BLaER1 treated with 17β-estradiol and CSF1 and Interleukin-3, amounts not matched to agents 10 nM and 100 nM (cell line): Measurements from ENCODE around the gene TTC29.

Source experiments
- H3K27ac ChIP-seq, 11 experiments: shearing (Covaris generic); formaldehyde crosslinking; 2 replicates each; pipeline ENCODE4 v1.8.1; 2022
- H3K27me3 ChIP-seq, 11 experiments: shearing (Covaris generic); formaldehyde crosslinking; 2 replicates each; pipeline ENCODE4 v1.8.1; 2022
- H3K36me3 ChIP-seq, 11 experiments: shearing (Covaris generic); formaldehyde crosslinking; 2 replicates each; pipeline ENCODE4 v1.8.1; 2022
- H3K4me1 ChIP-seq, 10 experiments: shearing (Covaris generic); formaldehyde crosslinking; 2 replicates each; pipeline ENCODE4 v1.8.1; 2022
- H3K4me2 ChIP-seq, 11 experiments: shearing (Covaris generic); formaldehyde crosslinking; 2 replicates each; pipeline ENCODE4 v1.8.1; 2022
- H3K4me3 ChIP-seq, 10 experiments: shearing (Covaris generic); formaldehyde crosslinking; 2 replicates each; pipeline ENCODE4 v1.8.1; 2022
- H3K9ac ChIP-seq, 11 experiments: shearing (Covaris generic); formaldehyde crosslinking; 2 replicates each; pipeline ENCODE4 v1.8.1; 2022
- H3K9me3 ChIP-seq, 11 experiments: shearing (Covaris generic); formaldehyde crosslinking; replicated peaks in 1 of 11; 2 replicates each; pipeline ENCODE4 v1.8.1; 2022
- H4K20me1 ChIP-seq, 11 experiments: shearing (Covaris generic); formaldehyde crosslinking; 2 replicates each; pipeline ENCODE4 v1.8.1; 2022
- Cebpa-rat ChIP-seq, 11 experiments: shearing (Covaris generic); IDR thresholded peaks; 2 replicates each; pipeline ENCODE4 v1.8.1; 2022

Gene TTC29

GRCh38 chr4:146945556-146946374 is at the start of gene TTC29:
Gene TTC29, minus strand, starts transcription at chr4:146945864. Its CDS starts 5,969 bp downstream, at chr4:146939895.
- Histone ChIP-seq H3K27ac (peak within 1 kb of the TSS in 1 of 11 experiments; percentile 32; a peak in 1 of 22 replicates), H3K4me3 (peak within 1 kb of the TSS; percentile 49 to 75 (median 60)), H3K9me3 (no peaks in the 10 kb centered on the region), H3K27me3 (no peaks in the 10 kb centered on the region), H3K4me2 (peak within 1 kb of the TSS; percentile 80 to 98 (median 89)), H3K9ac (peak within 1 kb of the TSS; percentile 25 to 67 (median 52); a peak in 15 of 22 replicates), H3K4me1 (peaks cover 10 to 23% (median 17%) of the 10 kb centered on the region in 10 experiments), H3K36me3 (no peaks in the 10 kb centered on the region), H4K20me1 (peaks cover 0 to 4% (median 0%) of the 10 kb centered on the region in 11 experiments; a peak in 2 of 22 replicates)
- no peak for TF ChIP-seq Cebpa-rat (IDR thresholded peaks at IDR 0.05)

GRCh38 chr4:146981651-146982050 is 36.0 kb upstream of the TTC29 start:
- no peak overlapping the region for H3K27ac ChIP-seq
- H3K4me1 ChIP-seq: peaks cover 0 to 4% (median 0%) of the 10 kb centered on the region in 10 experiments; a peak in 3 of 20 replicates
- no peak for TF ChIP-seq Cebpa-rat (IDR thresholded peaks at IDR 0.05)
- no peaks in the 10 kb centered on the region for H3K9me3 ChIP-seq
- H3K36me3 ChIP-seq: no peaks in the 10 kb centered on the region
- H3K4me3 ChIP-seq: no peak overlapping the region
- H3K27me3 ChIP-seq: no peaks in the 10 kb centered on the region
- H4K20me1 ChIP-seq: no peaks in the 10 kb centered on the region
- H3K4me2 ChIP-seq: no peak overlapping the region
- no peak overlapping the region for H3K9ac ChIP-seq

- Histone ChIP-seq H3K4me1 (peaks cover 0 to 7% (median 0%) of the 10 kb centered on the region in 10 experiments; a peak in 3 of 20 replicates), H3K27me3 (no peaks in the 10 kb centered on the region), H3K9ac (no peak overlapping the region), H4K20me1 (no peaks in the 10 kb centered on the region), H3K4me3 (no peak overlapping the region), H3K27ac (no peak overlapping the region), H3K36me3 (no peaks in the 10 kb centered on the region), H3K4me2 (no peak overlapping the region), H3K9me3 (no peaks in the 10 kb centered on the region)
- no peak for TF ChIP-seq Cebpa-rat (IDR thresholded peaks at IDR 0.05)
Measured at GRCh38 chr4:146978641-146979040, 33.0 kb upstream of the TTC29 start.

- Histone ChIP-seq H3K4me3 (no peak overlapping the region), H4K20me1 (no peaks in the 10 kb centered on the region), H3K4me1 (peaks cover 0 to 7% (median 0%) of the 10 kb centered on the region in 10 experiments; a peak in 3 of 20 replicates), H3K27me3 (no peaks in the 10 kb centered on the region), H3K9me3 (no peaks in the 10 kb centered on the region), H3K9ac (no peak overlapping the region), H3K36me3 (no peaks in the 10 kb centered on the region), H3K4me2 (peak overlapping the region in 1 of 11 experiments; percentile 19; a peak in 2 of 22 replicates), H3K27ac (no peak overlapping the region)
- TF ChIP-seq Cebpa-rat (IDR thresholded peaks at IDR 0.05): no peak
Measured at GRCh38 chr4:146976145-146976544, 30.5 kb upstream of the TTC29 start.

DNA sequence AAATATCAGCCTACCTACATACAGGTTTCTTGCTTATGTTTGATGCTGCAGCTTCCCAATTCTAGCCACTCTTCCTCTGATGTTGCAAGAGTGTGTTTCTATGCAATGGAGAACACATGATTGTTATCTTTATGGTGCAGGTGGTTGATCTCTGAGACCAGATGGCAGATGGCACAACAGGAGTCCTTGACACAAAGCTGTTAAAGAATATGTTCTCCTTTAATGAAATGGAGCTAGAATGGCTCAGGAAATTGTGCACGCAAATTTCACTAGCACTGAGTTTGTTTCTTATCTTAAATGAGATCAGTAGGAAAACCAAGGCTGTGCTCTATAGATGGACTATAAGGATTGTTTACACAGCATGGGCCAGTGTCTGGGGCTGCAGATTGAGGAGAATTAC is 29.9 kb upstream of the TTC29 start:
- no peak for TF ChIP-seq Cebpa-rat (IDR thresholded peaks at IDR 0.05)
- peaks cover 0 to 7% (median 0%) of the 10 kb centered on the region in 10 experiments; a peak in 3 of 20 replicates for H3K4me1 ChIP-seq
- H3K27ac ChIP-seq: no peak overlapping the region
- no peak overlapping the region for H3K4me3 ChIP-seq
- no peaks in the 10 kb centered on the region for H3K36me3 ChIP-seq
- H3K27me3 ChIP-seq: no peaks in the 10 kb centered on the region
- H4K20me1 ChIP-seq: no peaks in the 10 kb centered on the region
- H3K9me3 ChIP-seq: no peaks in the 10 kb centered on the region
- no peak overlapping the region for H3K9ac ChIP-seq
- no peak overlapping the region for H3K4me2 ChIP-seq

GRCh38 chr4:146975036-146975435 is 29.4 kb upstream of the TTC29 start:
- H3K9me3 ChIP-seq: no peaks in the 10 kb centered on the region
- H3K4me3 ChIP-seq: no peak overlapping the region
- H3K36me3 ChIP-seq: no peaks in the 10 kb centered on the region
- no peaks in the 10 kb centered on the region for H4K20me1 ChIP-seq
- H3K4me2 ChIP-seq: no peak overlapping the region
- no peak overlapping the region for H3K9ac ChIP-seq
- H3K27ac ChIP-seq: no peak overlapping the region
- no peak for TF ChIP-seq Cebpa-rat (IDR thresholded peaks at IDR 0.05)
- H3K4me1 ChIP-seq: peaks cover 0 to 7% (median 0%) of the 10 kb centered on the region in 10 experiments; a peak in 3 of 20 replicates
- H3K27me3 ChIP-seq: no peaks in the 10 kb centered on the region

DNA sequence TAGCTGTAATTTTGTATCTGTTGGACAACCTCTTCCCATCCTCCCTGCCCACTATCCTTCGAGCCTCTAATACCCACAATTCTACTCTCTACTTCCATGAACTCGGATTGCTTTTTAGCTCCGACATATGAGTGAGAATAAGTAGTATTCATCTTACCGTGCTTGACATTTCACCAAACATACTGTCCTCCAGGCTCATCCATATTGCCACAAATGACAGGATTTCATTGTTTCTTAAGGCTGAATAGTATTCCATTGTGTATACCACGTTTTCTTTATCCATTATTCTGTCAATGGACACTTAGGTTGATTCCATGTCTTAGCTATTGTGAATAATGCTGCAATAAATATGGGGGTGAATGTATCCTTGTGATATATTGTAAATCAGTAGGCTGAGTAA is 26.4 kb upstream of the TTC29 start:
- Histone ChIP-seq H3K9me3 (no peaks in the 10 kb centered on the region), H3K27me3 (no peaks in the 10 kb centered on the region), H3K9ac (no peak overlapping the region), H3K36me3 (no peaks in the 10 kb centered on the region), H3K27ac (no peak overlapping the region), H3K4me3 (no peak overlapping the region), H3K4me1 (peaks cover 0 to 7% (median 2%) of the 10 kb centered on the region in 10 experiments; a peak in 3 of 20 replicates), H3K4me2 (no peak overlapping the region), H4K20me1 (no peaks in the 10 kb centered on the region)
- TF ChIP-seq Cebpa-rat (IDR thresholded peaks at IDR 0.05): no peak

GRCh38 chr4:146969126-146969525 is 23.5 kb upstream of the TTC29 start:
- H3K36me3 ChIP-seq: no peaks in the 10 kb centered on the region
- H3K4me3 ChIP-seq: no peak overlapping the region
- TF ChIP-seq Cebpa-rat (IDR thresholded peaks at IDR 0.05): no peak
- 0 out of 20 replicates have a peak, but pooled peaks cover 0 to 6% (median 0%) of the 10 kb centered on the region in 10 experiments for H3K4me1 ChIP-seq
- no peak overlapping the region for H3K9ac ChIP-seq
- 0 out of 22 replicates have a peak overlapping the region, but pooled peaks of 1 of the 11 experiments have one; percentile 1 for H3K4me2 ChIP-seq
- no peaks in the 10 kb centered on the region for H3K27me3 ChIP-seq
- no peak overlapping the region for H3K27ac ChIP-seq
- no peaks in the 10 kb centered on the region; a peak in 1 of 22 replicates for H3K9me3 ChIP-seq
- H4K20me1 ChIP-seq: no peaks in the 10 kb centered on the region

DNA sequence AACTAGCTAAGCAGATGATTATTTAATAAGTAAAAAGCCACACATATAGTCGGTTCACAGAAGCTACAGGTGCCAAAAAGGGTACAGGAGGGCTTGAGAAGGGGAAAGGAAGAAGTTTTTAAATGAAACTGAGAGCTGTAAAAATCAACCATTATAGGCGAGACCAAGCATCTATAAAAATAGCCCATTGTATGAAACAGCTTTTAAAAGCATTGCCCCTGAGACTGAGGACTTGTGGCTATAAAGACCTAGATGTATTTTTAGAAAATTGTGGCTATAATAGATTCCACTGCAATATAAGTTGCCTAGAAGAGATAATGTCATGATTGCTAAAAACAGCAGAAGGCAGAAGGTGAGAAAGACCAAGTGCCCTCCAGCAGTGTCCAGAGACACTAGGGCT is 15.0 kb upstream of the TTC29 start:
- H3K4me2 ChIP-seq: peak overlapping the region in 7 of 11 experiments; percentile 16 to 58 (median 38); a peak in 10 of 22 replicates
- no peak overlapping the region for H3K27ac ChIP-seq
- no peaks in the 10 kb centered on the region for H3K36me3 ChIP-seq
- H3K4me1 ChIP-seq: peaks cover 0 to 16% (median 6%) of the 10 kb centered on the region in 10 experiments; a peak in 8 of 20 replicates
- H4K20me1 ChIP-seq: no peaks in the 10 kb centered on the region
- TF ChIP-seq Cebpa-rat (IDR thresholded peaks at IDR 0.05): no peak
- H3K9me3 ChIP-seq: no peaks in the 10 kb centered on the region
- no peak overlapping the region for H3K4me3 ChIP-seq
- H3K27me3 ChIP-seq: no peaks in the 10 kb centered on the region
- no peak overlapping the region for H3K9ac ChIP-seq
